Measurements from ENCODE around the gene ATOSA.

Gene ATOSA

DNA sequence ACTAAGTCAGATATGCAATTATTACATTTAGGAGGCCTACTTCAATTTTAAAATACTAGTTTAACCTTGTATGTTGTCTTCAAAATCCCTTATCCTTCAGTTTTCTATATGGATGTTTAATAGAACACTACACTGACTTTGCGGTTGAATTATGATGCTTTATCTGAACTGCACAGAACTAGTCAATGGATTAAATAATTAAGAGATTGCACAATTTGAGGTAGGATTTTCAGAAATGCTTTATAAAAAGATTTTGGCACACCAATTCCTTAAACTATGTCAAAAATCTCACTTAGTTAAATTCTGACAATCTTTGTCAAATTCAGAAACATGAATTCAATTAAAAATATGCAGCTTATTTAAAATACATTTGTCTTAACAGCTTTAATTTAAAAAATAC, 28.1 kb downstream of the ATOSA start:
- TF ChIP-seq ESRRG (CRISPR knock-in tag; IDR thresholded peaks at IDR 0.05) (no peak), ISL1 (CRISPR knock-in tag; IDR thresholded peaks at IDR 0.05) (no peak), GLIS3 (CRISPR knock-in tag; IDR thresholded peaks at IDR 0.05) (no peak), ZNF565 (CRISPR knock-in tag; conservative IDR thresholded peaks at IDR 0.05; ENCODE audit: low read depth) (no peak), ZNF8 (CRISPR knock-in tag; IDR thresholded peaks at IDR 0.05) (no peak), OSR1 (CRISPR knock-in tag; IDR thresholded peaks at IDR 0.05) (no peak), SNAI2 (CRISPR knock-in tag; IDR thresholded peaks at IDR 0.05) (no peak), BACH2 (CRISPR knock-in tag; IDR thresholded peaks at IDR 0.05; ENCODE audit: borderline replicate concordance) (no peak), ARNTL (CRISPR knock-in tag; IDR thresholded peaks at IDR 0.05; ENCODE audit: borderline replicate concordance, low read depth) (no peak), CREB5 (CRISPR knock-in tag; IDR thresholded peaks at IDR 0.05; ENCODE audit: low read depth) (no peak), POU6F1 (CRISPR knock-in tag; IDR thresholded peaks at IDR 0.05; ENCODE audit: borderline replicate concordance, low read depth) (no peak), CSRNP3 (CRISPR knock-in tag; IDR thresholded peaks at IDR 0.05) (no peak), TCF4 (CRISPR knock-in tag; IDR thresholded peaks at IDR 0.05; ENCODE audit: borderline replicate concordance) (no peak), RARB (CRISPR knock-in tag; IDR thresholded peaks at IDR 0.05) (no peak), PATZ1 (CRISPR knock-in tag; IDR thresholded peaks at IDR 0.05; ENCODE audit: borderline replicate concordance) (no peak)

DNA sequence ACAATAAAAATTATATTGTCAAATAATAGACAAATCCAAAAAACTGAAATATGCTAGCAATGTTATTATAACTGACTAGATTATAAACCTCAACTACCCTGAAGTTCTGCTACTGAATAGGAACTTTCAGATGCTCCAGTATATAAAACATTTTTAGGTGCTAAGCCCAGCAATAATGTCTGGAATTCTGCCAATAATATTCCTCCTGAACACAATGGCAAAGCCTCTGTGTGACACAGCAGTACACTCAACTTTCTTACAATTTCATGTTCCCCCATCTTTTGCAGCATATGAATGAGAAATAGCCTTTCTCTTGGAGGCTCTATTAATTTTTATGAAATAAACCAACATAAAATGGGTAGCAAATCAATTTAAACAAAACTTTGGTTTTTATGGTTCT, 29.5 kb downstream of the ATOSA start:
- no peak for ATAC-seq
- TF ChIP-seq OSR1 (CRISPR knock-in tag; IDR thresholded peaks at IDR 0.05) = no peak
- no peak for TF ChIP-seq PATZ1 (CRISPR knock-in tag; IDR thresholded peaks at IDR 0.05; ENCODE audit: borderline replicate concordance)
- TF ChIP-seq GLIS3 (CRISPR knock-in tag; IDR thresholded peaks at IDR 0.05) = no peak
- no peak for TF ChIP-seq ZNF565 (CRISPR knock-in tag; conservative IDR thresholded peaks at IDR 0.05; ENCODE audit: low read depth)
- no peak for TF ChIP-seq CSRNP3 (CRISPR knock-in tag; IDR thresholded peaks at IDR 0.05)
- TF ChIP-seq ESRRG (CRISPR knock-in tag; IDR thresholded peaks at IDR 0.05) = no peak
- TF ChIP-seq SNAI2 (CRISPR knock-in tag; IDR thresholded peaks at IDR 0.05) = no peak
- TF ChIP-seq BACH2 (CRISPR knock-in tag; IDR thresholded peaks at IDR 0.05; ENCODE audit: borderline replicate concordance) = no peak
- TF ChIP-seq ARNTL (CRISPR knock-in tag; IDR thresholded peaks at IDR 0.05; ENCODE audit: borderline replicate concordance, low read depth) = no peak
- TF ChIP-seq ZFP3 (CRISPR knock-in tag; IDR thresholded peaks at IDR 0.05) = no peak
- TF ChIP-seq, protein P1, sequence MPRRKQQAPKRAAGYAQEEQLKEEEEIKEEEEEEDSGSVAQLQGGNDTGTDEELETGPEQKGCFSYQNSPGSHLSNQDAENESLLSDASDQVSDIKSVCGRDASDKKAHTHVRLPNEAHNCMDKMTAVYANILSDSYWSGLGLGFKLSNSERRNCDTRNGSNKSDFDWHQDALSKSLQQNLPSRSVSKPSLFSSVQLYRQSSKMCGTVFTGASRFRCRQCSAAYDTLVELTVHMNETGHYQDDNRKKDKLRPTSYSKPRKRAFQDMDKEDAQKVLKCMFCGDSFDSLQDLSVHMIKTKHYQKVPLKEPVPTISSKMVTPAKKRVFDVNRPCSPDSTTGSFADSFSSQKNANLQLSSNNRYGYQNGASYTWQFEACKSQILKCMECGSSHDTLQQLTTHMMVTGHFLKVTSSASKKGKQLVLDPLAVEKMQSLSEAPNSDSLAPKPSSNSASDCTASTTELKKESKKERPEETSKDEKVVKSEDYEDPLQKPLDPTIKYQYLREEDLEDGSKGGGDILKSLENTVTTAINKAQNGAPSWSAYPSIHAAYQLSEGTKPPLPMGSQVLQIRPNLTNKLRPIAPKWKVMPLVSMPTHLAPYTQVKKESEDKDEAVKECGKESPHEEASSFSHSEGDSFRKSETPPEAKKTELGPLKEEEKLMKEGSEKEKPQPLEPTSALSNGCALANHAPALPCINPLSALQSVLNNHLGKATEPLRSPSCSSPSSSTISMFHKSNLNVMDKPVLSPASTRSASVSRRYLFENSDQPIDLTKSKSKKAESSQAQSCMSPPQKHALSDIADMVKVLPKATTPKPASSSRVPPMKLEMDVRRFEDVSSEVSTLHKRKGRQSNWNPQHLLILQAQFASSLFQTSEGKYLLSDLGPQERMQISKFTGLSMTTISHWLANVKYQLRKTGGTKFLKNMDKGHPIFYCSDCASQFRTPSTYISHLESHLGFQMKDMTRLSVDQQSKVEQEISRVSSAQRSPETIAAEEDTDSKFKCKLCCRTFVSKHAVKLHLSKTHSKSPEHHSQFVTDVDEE (CRISPR knock-in tag; IDR thresholded peaks at IDR 0.05) = no peak
- no peak for TF ChIP-seq ISL1 (CRISPR knock-in tag; IDR thresholded peaks at IDR 0.05)
- TF ChIP-seq CREB5 (CRISPR knock-in tag; IDR thresholded peaks at IDR 0.05; ENCODE audit: low read depth) = no peak
- no peak for TF ChIP-seq TCF4 (CRISPR knock-in tag; IDR thresholded peaks at IDR 0.05; ENCODE audit: borderline replicate concordance)
- no peak for TF ChIP-seq CSDC2 (CRISPR knock-in tag; IDR thresholded peaks at IDR 0.05)
- TF ChIP-seq TOX (CRISPR knock-in tag; IDR thresholded peaks at IDR 0.05; ENCODE audit: borderline replicate concordance) = no peak

More for the DNA sequence above, 28.1 kb downstream of the ATOSA start:
- ATAC-seq = no peak

All from SK-N-SH treated with all-trans-retinoic acid at 6 μM for 48 hours (cell line).